ENCODE results near the gene COMT.

Gene COMT

GRCh38 chr22:19970031-19970478 is 28.5 kb downstream of the COMT start:
- no peak for DNase-seq (ENCODE audit: low spot score)

- DNase-seq (ENCODE audit: low spot score) = peak; percentile 76
Observed at GRCh38 chr22:19970479-19971275, 29.1 kb downstream of the COMT start.

- DNase-seq (ENCODE audit: low spot score) = no peak
Observed at GRCh38 chr22:19971276-19972124, 29.9 kb downstream of the COMT start.

- DNase-seq (ENCODE audit: low spot score) = no peak
Observed at GRCh38 chr22:19972251-19972650, 30.7 kb downstream of the COMT start.

DNA sequence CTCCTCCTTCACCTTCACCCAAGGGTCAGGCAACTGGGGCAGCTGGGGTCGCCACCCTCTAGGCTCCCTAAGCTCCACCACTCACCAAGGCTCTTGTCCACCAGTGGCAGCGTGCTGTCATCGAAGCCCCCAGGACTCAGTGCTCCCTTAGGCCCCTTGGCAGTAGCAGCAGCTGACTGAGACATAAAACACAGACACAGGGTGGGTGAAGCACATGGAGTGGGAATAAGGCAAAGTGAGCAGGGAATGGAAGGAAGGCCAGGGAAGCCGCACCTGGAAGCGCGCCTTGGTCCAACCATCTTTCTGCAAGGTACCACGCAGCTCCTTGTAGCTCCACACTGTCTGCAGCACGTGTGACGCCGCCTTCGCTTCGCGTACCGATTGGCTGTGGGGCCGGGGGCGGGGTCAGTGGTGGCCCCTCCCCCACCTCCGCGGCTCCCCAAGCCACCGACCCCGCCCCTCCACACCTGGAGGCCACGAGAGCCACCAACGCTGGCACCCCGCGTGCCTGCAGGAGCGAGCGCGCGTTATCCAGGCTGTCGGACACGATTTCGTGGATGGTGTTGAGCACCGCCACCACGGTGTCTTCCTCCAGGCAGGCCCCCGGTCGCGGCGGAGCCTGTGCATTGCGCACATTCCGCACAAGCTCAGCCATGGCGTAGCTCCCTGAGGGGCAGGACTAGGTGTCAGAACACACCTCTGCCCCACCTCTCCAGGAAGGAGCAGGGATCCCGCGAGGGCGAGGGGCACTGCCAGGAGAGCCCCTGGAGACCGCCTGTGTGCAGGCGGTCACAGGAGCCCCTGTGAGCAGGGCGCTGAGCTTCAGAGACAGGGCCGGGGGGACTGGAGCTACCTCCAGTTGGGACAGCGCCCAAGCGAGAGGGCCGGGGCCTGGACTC is 31.3 kb downstream of the COMT start:
- no peak for DNase-seq (ENCODE audit: low spot score)

- DNase-seq (ENCODE audit: low spot score) = no peak
Observed at GRCh38 chr22:19973551-19974267, 32.1 kb downstream of the COMT start.

GRCh38 chr22:19974268-19974861 is 32.8 kb downstream of the COMT start:
- DNase-seq (ENCODE audit: low spot score) = peak; percentile 95

GRCh38 chr22:19974935-19975706 is 33.5 kb downstream of the COMT start:
- DNase-seq (ENCODE audit: low spot score) = no peak

- no peak for DNase-seq (ENCODE audit: low spot score)
Observed at GRCh38 chr22:19975707-19976035, 34.1 kb downstream of the COMT start.

GRCh38 chr22:19976671-19977070 is 35.1 kb downstream of the COMT start:
- DNase-seq (ENCODE audit: low spot score) = no peak

- DNase-seq (ENCODE audit: low spot score) = no peak
Observed at GRCh38 chr22:19977296-19978243, 36.0 kb downstream of the COMT start.

DNA sequence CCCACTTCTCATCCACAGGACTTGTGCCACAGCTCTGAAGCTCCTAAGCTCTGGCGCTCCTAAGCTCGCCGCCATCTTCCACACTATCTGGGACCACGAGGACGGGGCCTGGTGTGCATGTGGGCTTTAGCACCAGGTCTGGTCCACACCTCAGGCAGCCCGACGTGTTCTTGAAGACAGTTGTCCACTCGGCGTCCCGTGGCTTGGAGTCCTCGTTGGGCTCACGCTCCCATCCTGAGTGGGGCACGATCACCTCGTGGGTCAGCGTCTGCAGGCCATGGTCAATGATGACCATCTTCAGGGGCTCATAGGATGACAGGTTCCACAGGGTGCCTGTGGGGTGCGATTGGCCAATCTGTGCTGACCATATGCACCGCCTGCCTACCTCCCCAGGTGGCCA is 37.2 kb downstream of the COMT start:
- DNase-seq (ENCODE audit: low spot score) = no peak

DNA sequence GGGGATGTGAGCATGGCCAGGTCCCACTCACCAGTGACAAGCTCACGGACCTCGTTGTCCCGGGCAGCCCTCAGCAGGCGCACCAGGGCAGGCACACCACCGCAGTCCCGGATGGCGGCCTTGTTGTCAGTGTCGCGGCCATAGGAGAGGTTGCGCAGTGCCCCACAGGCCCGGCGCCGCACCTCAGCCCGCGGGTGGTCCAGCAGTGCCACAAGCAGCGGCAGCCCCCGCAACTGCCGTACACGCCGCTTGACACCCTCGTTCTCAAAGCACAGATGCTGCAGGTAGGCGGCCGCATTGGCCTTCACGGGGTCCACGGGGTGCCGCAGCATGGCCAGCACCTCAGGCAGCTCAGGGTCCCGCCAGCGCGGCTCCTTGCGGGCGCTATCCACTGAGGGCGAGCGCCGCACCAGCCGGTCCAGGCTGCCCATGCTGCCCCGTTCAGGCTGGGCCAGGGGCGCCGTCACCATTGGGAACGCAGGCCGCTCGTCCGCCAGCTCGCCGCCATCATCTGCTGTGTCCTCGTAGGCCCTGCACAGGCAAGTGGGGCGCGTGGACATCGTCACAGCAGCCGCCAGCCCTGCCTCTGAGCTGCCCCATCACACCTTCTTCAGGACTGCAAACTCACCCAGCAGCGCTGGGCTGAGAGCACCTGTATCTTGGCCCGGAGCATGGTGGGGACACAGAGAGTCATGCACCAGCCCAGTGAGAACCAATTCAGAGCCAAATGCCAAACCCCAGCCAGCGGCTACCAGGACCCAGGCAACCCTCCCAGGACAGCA is 38.3 kb downstream of the COMT start:
- DNase-seq (ENCODE audit: low spot score) = no peak

DNA sequence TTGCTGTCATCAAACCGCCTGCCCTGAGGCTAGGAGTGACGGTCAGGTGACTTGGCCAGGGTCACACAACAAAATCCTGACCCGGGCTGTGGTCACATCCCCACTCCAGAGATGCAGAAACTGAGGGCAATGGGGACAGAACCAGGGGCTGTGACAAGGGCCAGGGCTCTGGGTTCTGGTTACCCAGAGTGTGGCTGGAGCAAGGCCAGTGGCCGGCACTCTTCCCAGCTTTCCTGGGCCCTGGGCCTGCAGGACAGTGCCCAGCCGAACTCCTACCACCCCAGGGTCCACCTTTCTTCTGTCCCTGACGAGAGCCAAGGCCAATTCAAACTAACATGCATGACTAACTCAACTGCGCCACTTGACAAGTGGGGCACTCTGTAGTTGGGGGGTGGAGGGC is 39.2 kb downstream of the COMT start:
- no peak for DNase-seq (ENCODE audit: low spot score)

DNA sequence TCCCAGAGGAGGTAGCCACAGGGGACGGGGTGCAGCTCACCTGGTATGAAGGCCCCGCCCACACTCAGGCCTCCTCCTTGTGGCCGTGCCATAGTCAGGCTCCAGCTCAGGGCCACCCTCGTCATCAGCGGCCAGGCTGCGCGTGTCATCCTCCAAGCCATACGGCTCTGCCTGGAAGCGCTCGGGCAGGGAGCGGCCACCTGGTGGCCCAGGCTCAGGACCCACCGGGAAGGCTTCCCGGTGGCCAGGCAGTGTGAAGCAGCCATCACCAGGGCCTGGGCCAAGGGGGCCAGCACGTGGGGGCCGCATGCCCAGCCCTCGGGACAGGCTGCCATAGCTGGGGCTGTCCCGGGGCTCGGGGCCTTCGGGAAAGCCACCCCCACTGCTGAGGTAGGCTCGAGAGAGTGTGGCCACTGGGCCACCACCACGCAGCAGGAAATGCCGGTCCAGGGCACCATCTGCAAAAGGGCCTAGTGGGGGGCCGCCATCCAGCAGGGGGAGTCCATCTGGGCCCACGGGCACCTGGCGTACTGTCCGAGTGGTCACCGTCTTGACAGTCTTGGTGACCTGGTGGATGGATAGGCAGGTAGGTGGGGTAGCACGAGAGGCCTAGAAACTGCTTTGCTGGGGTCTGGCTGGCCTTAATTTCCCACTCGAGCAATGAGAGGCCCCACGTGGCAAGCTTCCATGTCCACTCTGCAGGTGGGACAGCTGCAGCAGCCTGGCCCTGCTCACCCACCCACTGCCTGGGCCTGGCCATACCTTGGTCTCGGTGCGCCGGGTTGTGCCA is 39.8 kb downstream of the COMT start:
- no peak for DNase-seq (ENCODE audit: low spot score)

- no peak for DNase-seq (ENCODE audit: low spot score)
Observed at GRCh38 chr22:19981961-19982920, 40.7 kb downstream of the COMT start.

Data from NAMALWA (cell line).